HepG2 (cell line): Measurements from ENCODE around the gene PDHX. TPM values are rescaled to one million over a fixed set of nuclear protein-coding genes. Genes with fewer than 3 reads are reported as not detected.

ENCODE experiments used
- CSRNP2 ChIP-seq: sonication (generic); formaldehyde crosslinking; conservative IDR thresholded peaks from 2 replicates; pipeline ENCODE4 v1.8.0; 2022; ENCODE audit warnings: low read depth, missing genetic modification reagents
- ELK4 ChIP-seq: sonication (generic); formaldehyde crosslinking; IDR thresholded peaks from 2 replicates; pipeline ENCODE4 v1.9.0; 2021; ENCODE audit warnings: missing genetic modification reagents, borderline replicate concordance
- JUNB ChIP-seq: sonication (generic); formaldehyde crosslinking; IDR thresholded peaks from 2 replicates; pipeline ENCODE4 v1.8.0; 2022; ENCODE audit warnings: missing genetic modification reagents, mild to moderate bottlenecking, borderline replicate concordance
- KDM4B ChIP-seq: sonication (generic); formaldehyde crosslinking; IDR thresholded peaks from 2 replicates; pipeline ENCODE4 v1.4.0; 2020; ENCODE audit warnings: missing genetic modification reagents
- SYNCRIP ChIP-seq: fragments of 200-400 bp; formaldehyde crosslinking; IDR thresholded peaks from 2 replicates; pipeline ENCODE4 v1.6.1; 2018; ENCODE audit warnings: mild to moderate bottlenecking, low read depth, low read length; ENCODE audit not compliant: insufficient read depth
- ZBTB42 ChIP-seq: sonication (generic); formaldehyde crosslinking; IDR thresholded peaks from 2 replicates; pipeline ENCODE4 v1.5.0; 2020; ENCODE audit warnings: mild to moderate bottlenecking, missing genetic modification reagents
- ZFP90 ChIP-seq: sonication (generic); formaldehyde crosslinking; IDR thresholded peaks from 2 replicates; pipeline ENCODE4 v1.8.0; 2022; ENCODE audit warnings: missing genetic modification reagents, mild to moderate bottlenecking, inconsistent platforms, borderline replicate concordance
- ZHX2 ChIP-seq, 2 experiments: sonication (generic) in 1 of 2; formaldehyde crosslinking in 1 of 2; IDR thresholded peaks; 2 replicates each; pipeline versions ENCODE4 v1.6.1 to v1.9.0; 2014 to 2022; ENCODE audit warnings: antibody characterized with exemption in 1 of 2, borderline replicate concordance in 1 of 2, inconsistent platforms in 1 of 2, low read depth in 1 of 2, missing genetic modification reagents in 1 of 2
- ZSCAN31 ChIP-seq: sonication (generic); formaldehyde crosslinking; IDR thresholded peaks from 2 replicates; pipeline ENCODE4 v1.5.0; 2020; ENCODE audit warnings: low read depth, mild to moderate bottlenecking, missing genetic modification reagents
- polyA plus RNA-seq, 8 experiments: library from polyadenylated mRNA; depleted of rRNA in 3 of 8; stranded (reverse) in 7 of 8; unstranded in 1 of 8; fragments of >200 nt; fragmentation: Illumina TruSeq in 4 of 8; extraction: Trizol in 4 of 8; gene quantifications; 2 replicates each; pipeline versions ENCODE4 v1.2.1 to v1.2.3, GENCODE V29; 2011 to 2016; ENCODE audit warnings: low read depth in 4 of 8, missing spikeins in 1 of 8, mixed read lengths in 1 of 8; ENCODE audit not compliant: insufficient read depth in 1 of 8
- total RNA-seq, 5 experiments: library from RNA; depleted of rRNA; stranded (reverse); fragments of >200 nt; fragmentation: Illumina TruSeq; extraction: Trizol; gene quantifications; 2 replicates each; pipeline ENCODE4 v1.2.3, GENCODE V29; 2016; ENCODE audit warnings: low read depth in 1 of 5

The PDHX gene
- total and polyA plus RNA-seq, 2 of the 13 experiments (the other 11 are each of a cell fraction or from before 2014, with no cell fraction given): 41.0 to 73.8 TPM

- no peak for TF ChIP-seq ZHX2 (IDR thresholded peaks at IDR 0.05; ENCODE audit: low read depth)
- no peak for TF ChIP-seq ZHX2 (CRISPR knock-in tag; IDR thresholded peaks at IDR 0.05; ENCODE audit: borderline replicate concordance)
- no peak for TF ChIP-seq ELK4 (CRISPR knock-in tag)
- TF ChIP-seq CSRNP2 (CRISPR knock-in tag): no peak
- TF ChIP-seq ZSCAN31 (CRISPR knock-in tag): no peak
- TF ChIP-seq KDM4B: no peak
- TF ChIP-seq JUNB (CRISPR knock-in tag): no peak
- no peak for TF ChIP-seq ZFP90 (CRISPR knock-in tag)
- TF ChIP-seq SYNCRIP: no peak
- TF ChIP-seq ZBTB42 (CRISPR knock-in tag): no peak
Measured at GRCh38 chr11:35042224-35042623, 125.8 kb downstream of the PDHX start (continued).
